Measurements from ENCODE around the gene BIRC6.

- TF ChIP-seq, protein P1, sequence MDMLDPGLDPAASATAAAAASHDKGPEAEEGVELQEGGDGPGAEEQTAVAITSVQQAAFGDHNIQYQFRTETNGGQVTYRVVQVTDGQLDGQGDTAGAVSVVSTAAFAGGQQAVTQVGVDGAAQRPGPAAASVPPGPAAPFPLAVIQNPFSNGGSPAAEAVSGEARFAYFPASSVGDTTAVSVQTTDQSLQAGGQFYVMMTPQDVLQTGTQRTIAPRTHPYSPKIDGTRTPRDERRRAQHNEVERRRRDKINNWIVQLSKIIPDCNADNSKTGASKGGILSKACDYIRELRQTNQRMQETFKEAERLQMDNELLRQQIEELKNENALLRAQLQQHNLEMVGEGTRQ (IDR thresholded peaks at IDR 0.05; ENCODE audit: low read depth, low read length) = no peak
- TF ChIP-seq, protein P2, sequence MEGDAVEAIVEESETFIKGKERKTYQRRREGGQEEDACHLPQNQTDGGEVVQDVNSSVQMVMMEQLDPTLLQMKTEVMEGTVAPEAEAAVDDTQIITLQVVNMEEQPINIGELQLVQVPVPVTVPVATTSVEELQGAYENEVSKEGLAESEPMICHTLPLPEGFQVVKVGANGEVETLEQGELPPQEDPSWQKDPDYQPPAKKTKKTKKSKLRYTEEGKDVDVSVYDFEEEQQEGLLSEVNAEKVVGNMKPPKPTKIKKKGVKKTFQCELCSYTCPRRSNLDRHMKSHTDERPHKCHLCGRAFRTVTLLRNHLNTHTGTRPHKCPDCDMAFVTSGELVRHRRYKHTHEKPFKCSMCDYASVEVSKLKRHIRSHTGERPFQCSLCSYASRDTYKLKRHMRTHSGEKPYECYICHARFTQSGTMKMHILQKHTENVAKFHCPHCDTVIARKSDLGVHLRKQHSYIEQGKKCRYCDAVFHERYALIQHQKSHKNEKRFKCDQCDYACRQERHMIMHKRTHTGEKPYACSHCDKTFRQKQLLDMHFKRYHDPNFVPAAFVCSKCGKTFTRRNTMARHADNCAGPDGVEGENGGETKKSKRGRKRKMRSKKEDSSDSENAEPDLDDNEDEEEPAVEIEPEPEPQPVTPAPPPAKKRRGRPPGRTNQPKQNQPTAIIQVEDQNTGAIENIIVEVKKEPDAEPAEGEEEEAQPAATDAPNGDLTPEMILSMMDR (conservative IDR thresholded peaks at IDR 0.05; ENCODE audit: low read depth, low read length) = no peak
- TF ChIP-seq ELK1 (IDR thresholded peaks at IDR 0.05; ENCODE audit: borderline replicate concordance, low read depth, low read length) (no peak), MAFK (IDR thresholded peaks at IDR 0.05; ENCODE audit: low read depth, low read length) (no peak), RCOR1 (IDR thresholded peaks at IDR 0.05; ENCODE audit: insufficient replicate concordance, low read length) (no peak), RAD21 (IDR thresholded peaks at IDR 0.05; ENCODE audit: low read length) (no peak), POLR2A (IDR thresholded peaks at IDR 0.05; ENCODE audit: low read depth, low read length) (no peak), SMC3 (IDR thresholded peaks at IDR 0.05; ENCODE audit: low read depth, low read length) (no peak), RFX5 (IDR thresholded peaks at IDR 0.05; ENCODE audit: low read depth, low read length) (no peak)
Measured at GRCh38 chr2:32522770-32523169, 165.9 kb downstream of the BIRC6 start.
